Skeletal muscle tissue (tissue), 4 donors: ENCODE measurements around the gene SMIM20. TPM values are rescaled to one million over a fixed set of nuclear protein-coding genes. Genes with fewer than 3 reads are reported as not detected.

Source experiments
- H3K27ac ChIP-seq: one replicate; pipeline ENCODE4 v1.7.0; 2013; ENCODE audit warnings: mild to moderate bottlenecking, low read depth, low read length, inconsistent platforms
- H3K27me3 ChIP-seq, 3 donors: one replicate each; pipeline ENCODE4 v1.7.0; 2013; ENCODE audit warnings: low read length in 3 of 3; ENCODE audit not compliant: control insufficient read depth in 3 of 3, insufficient read depth in 3 of 3
- H3K36me3 ChIP-seq, 3 donors: one replicate each; pipeline ENCODE4 v1.7.0; 2013; ENCODE audit warnings: low read length in 3 of 3; ENCODE audit not compliant: control insufficient read depth in 3 of 3, insufficient read depth in 3 of 3
- H3K4me1 ChIP-seq, 3 donors: one replicate each; pipeline ENCODE4 v1.7.0; 2013; ENCODE audit warnings: low read length in 3 of 3, mild to moderate bottlenecking in 3 of 3; ENCODE audit not compliant: control insufficient read depth in 3 of 3, insufficient read depth in 3 of 3
- H3K4me3 ChIP-seq, 3 donors: one replicate each; pipeline ENCODE4 v1.7.0; 2013; ENCODE audit warnings: low read length in 3 of 3
- H3K9ac ChIP-seq, 3 donors: one replicate each; pipeline ENCODE4 v1.7.0; 2013; ENCODE audit warnings: low read length in 3 of 3, mild to moderate bottlenecking in 3 of 3, moderate library complexity in 2 of 3, low read depth in 1 of 3
- H3K9me3 ChIP-seq, 3 donors: one replicate each; pipeline ENCODE4 v1.7.0; 2013; ENCODE audit warnings: low read length in 3 of 3; ENCODE audit not compliant: control insufficient read depth in 3 of 3
- total RNA-seq: library from RNA; depleted of rRNA; stranded (reverse); fragments of >200 nt; gene quantifications from one replicate; pipeline ENCODE4 v1.2.3, GENCODE V29; 2014
- donor health status: Osteomylitis.

SMIM20 gene
- total RNA-seq, 1 donor from 2014 or later = 27.1 TPM

DNA sequence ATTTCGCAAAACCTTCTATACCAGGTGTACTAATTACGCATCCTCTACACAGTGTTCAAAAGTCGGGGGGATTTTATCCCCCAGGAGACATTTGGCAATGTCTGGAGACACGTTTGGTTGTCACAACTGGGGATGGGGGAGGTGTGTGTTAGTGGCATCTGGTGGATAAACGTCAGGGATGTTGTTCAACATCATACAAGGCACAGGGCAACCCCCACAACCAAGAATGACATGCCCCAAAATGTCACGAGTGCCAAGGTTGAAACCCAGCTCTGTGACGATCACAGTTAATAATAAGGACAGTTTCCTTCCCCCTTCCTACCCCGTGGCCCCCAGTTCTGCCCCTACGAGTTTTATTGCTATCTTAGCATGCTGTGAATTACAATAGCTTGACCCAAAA is 35.3 kb upstream of the SMIM20 start:
- no peak overlapping the region for H3K9ac ChIP-seq
- H3K27me3 ChIP-seq = no peaks in the 10 kb centered on the region
- no peak overlapping the region for H3K27ac ChIP-seq
- H3K4me1 ChIP-seq = no peaks in the 10 kb centered on the region
- no peaks in the 10 kb centered on the region for H3K36me3 ChIP-seq
- H3K4me3 ChIP-seq = no peak overlapping the region
- H3K9me3 ChIP-seq = no peaks in the 10 kb centered on the region

- H3K36me3 ChIP-seq = no peaks in the 10 kb centered on the region
- H3K27me3 ChIP-seq = no peaks in the 10 kb centered on the region
- no peaks in the 10 kb centered on the region for H3K9me3 ChIP-seq
- H3K4me1 ChIP-seq = no peaks in the 10 kb centered on the region
- no peak overlapping the region for H3K9ac ChIP-seq
- no peak overlapping the region for H3K4me3 ChIP-seq
- H3K27ac ChIP-seq = no peak overlapping the region
These were observed 34.9 kb upstream of the SMIM20 start for GRCh38 chr4:25879091-25879584.

GRCh38 chr4:25879587-25879986 is 34.4 kb upstream of the SMIM20 start:
- H3K9me3 ChIP-seq = no peaks in the 10 kb centered on the region
- no peak overlapping the region for H3K4me3 ChIP-seq
- H3K4me1 ChIP-seq = no peaks in the 10 kb centered on the region
- H3K9ac ChIP-seq = no peak overlapping the region
- no peak overlapping the region for H3K27ac ChIP-seq
- no peaks in the 10 kb centered on the region for H3K36me3 ChIP-seq
- no peaks in the 10 kb centered on the region for H3K27me3 ChIP-seq

- Histone ChIP-seq H3K27me3 (no peaks in the 10 kb centered on the region), H3K4me1 (no peaks in the 10 kb centered on the region), H3K27ac (no peak overlapping the region)
These were observed 33.9 kb upstream of the SMIM20 start for GRCh38 chr4:25879991-25880651.

GRCh38 chr4:25881193-25881592 is 32.8 kb upstream of the SMIM20 start:
- no peaks in the 10 kb centered on the region for H3K36me3 ChIP-seq
- H3K9me3 ChIP-seq = no peaks in the 10 kb centered on the region
- no peaks in the 10 kb centered on the region for H3K4me1 ChIP-seq
- H3K27me3 ChIP-seq = no peaks in the 10 kb centered on the region
- H3K9ac ChIP-seq = no peak overlapping the region
- no peak overlapping the region for H3K4me3 ChIP-seq
- no peak overlapping the region for H3K27ac ChIP-seq

More at GRCh38 chr4:25879991-25880651, 33.9 kb upstream of the SMIM20 start:
- no peaks in the 10 kb centered on the region for H3K9me3 ChIP-seq
- no peaks in the 10 kb centered on the region for H3K36me3 ChIP-seq
- no peak overlapping the region for H3K4me3 ChIP-seq
- H3K9ac ChIP-seq = no peak overlapping the region

DNA sequence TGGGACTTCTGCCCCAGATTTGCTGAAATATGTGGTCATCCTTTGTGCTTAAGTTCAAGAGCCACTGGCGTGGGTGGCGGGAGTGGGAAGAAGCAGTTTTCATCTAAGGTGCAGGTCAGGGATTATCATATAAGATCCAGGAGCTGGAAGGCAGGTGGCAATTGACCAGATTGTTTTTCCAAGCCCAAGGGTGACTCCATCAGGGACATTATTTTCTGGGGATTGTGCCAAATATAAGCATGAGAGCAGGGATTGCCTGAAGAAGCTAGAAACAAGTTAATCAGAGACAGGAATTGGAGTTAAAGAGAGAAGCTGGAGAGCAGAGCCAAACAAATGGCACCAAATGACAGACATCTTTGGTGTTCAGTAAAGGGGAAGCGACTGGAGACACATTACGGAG is 31.8 kb upstream of the SMIM20 start:
- Histone ChIP-seq H3K9ac (no peak overlapping the region), H3K4me3 (no peak overlapping the region), H3K27me3 (peaks cover 0 to 3% (median 0%) of the 10 kb centered on the region in 3 donors), H3K27ac (no peak overlapping the region), H3K4me1 (no peaks in the 10 kb centered on the region), H3K36me3 (no peaks in the 10 kb centered on the region), H3K9me3 (no peaks in the 10 kb centered on the region)

GRCh38 chr4:25883565-25883964 is 30.5 kb upstream of the SMIM20 start:
- Histone ChIP-seq H3K9me3 (no peaks in the 10 kb centered on the region), H3K4me1 (no peaks in the 10 kb centered on the region), H3K9ac (no peak overlapping the region), H3K27me3 (peaks cover 0 to 3% (median 0%) of the 10 kb centered on the region in 3 donors), H3K4me3 (no peak overlapping the region), H3K36me3 (no peaks in the 10 kb centered on the region), H3K27ac (no peak overlapping the region)

- H3K9ac ChIP-seq = no peak overlapping the region
- H3K9me3 ChIP-seq = no peaks in the 10 kb centered on the region
- no peaks in the 10 kb centered on the region for H3K4me1 ChIP-seq
- H3K27me3 ChIP-seq = peaks cover 0 to 3% (median 0%) of the 10 kb centered on the region in 3 donors
- no peak overlapping the region for H3K27ac ChIP-seq
- H3K4me3 ChIP-seq = no peak overlapping the region
- no peaks in the 10 kb centered on the region for H3K36me3 ChIP-seq
These were observed 29.8 kb upstream of the SMIM20 start for GRCh38 chr4:25884031-25884782.

DNA sequence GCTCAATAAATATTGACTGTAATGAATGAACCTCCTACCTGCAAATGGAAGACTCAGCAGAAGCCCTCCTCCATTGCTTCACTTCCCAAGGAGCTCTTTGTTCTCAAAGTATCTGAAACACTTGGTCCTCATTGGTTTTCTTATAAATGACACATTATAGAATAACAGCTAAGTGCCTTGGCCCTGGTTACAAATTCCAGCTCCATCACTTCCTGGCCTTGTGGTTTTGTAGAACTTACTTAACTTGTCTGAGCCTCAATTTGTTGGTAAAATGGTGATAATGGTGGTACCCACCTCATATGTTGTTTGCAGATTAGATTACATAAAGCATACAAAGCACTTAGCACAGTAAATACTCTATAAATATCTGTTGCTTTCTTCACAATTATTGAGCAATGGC is 25.2 kb upstream of the SMIM20 start:
- Histone ChIP-seq H3K4me1 (no peaks in the 10 kb centered on the region), H3K9me3 (no peaks in the 10 kb centered on the region), H3K9ac (no peak overlapping the region), H3K36me3 (no peaks in the 10 kb centered on the region), H3K27ac (no peak overlapping the region), H3K4me3 (no peak overlapping the region), H3K27me3 (peaks cover 0 to 3% (median 0%) of the 10 kb centered on the region in 3 donors)
